Ishikawa (cell line): ENCODE results near the gene RBMS1.

Experiments used
- CEBPB ChIP-seq: IDR thresholded peaks from 2 replicates; pipeline ENCODE4 v1.6.1; 2012
- CREB1 ChIP-seq: IDR thresholded peaks from 2 replicates; pipeline ENCODE4 v1.6.1; 2012; ENCODE audit warnings: low read depth
- EGR1 ChIP-seq: IDR thresholded peaks from 2 replicates; pipeline ENCODE4 v1.6.1; 2012
- EP300 ChIP-seq: IDR thresholded peaks from 2 replicates; pipeline ENCODE4 v1.6.1; 2012; ENCODE audit warnings: borderline replicate concordance
- FOXM1 ChIP-seq: IDR thresholded peaks from 2 replicates; pipeline ENCODE4 v1.6.1; 2012; ENCODE audit warnings: low read depth, borderline replicate concordance
- NFIC ChIP-seq: IDR thresholded peaks from 2 replicates; pipeline ENCODE4 v1.6.1; 2012
- RAD21 ChIP-seq: IDR thresholded peaks from 2 replicates; pipeline ENCODE4 v1.6.1; 2012; ENCODE audit warnings: low read depth
- TAF1 ChIP-seq: IDR thresholded peaks from 2 replicates; pipeline ENCODE4 v1.6.1; 2012; ENCODE audit warnings: low read depth, mild to moderate bottlenecking
- TCF12 ChIP-seq: IDR thresholded peaks from 2 replicates; pipeline ENCODE4 v1.6.1; 2012; ENCODE audit warnings: low read depth
- TEAD4 ChIP-seq: IDR thresholded peaks from 2 replicates; pipeline ENCODE4 v1.6.1; 2012
- YY1 ChIP-seq: IDR thresholded peaks from 2 replicates; pipeline ENCODE4 v1.6.1; 2012; ENCODE audit warnings: low read depth
- ZBTB7A ChIP-seq: IDR thresholded peaks from 2 replicates; pipeline ENCODE4 v1.6.1; 2012; ENCODE audit warnings: low read depth
- TF ChIP-seq, protein P1 (sequence below): IDR thresholded peaks from 2 replicates; pipeline ENCODE4 v1.6.1; 2012; ENCODE audit warnings: low read depth, mild to moderate bottlenecking
- TF ChIP-seq, protein P2 (sequence below): IDR thresholded peaks from 2 replicates; pipeline ENCODE4 v1.6.1; 2012
- TF ChIP-seq, protein P3 (sequence below): IDR thresholded peaks from 2 replicates; pipeline ENCODE4 v1.6.1; 2012

Gene RBMS1

DNA sequence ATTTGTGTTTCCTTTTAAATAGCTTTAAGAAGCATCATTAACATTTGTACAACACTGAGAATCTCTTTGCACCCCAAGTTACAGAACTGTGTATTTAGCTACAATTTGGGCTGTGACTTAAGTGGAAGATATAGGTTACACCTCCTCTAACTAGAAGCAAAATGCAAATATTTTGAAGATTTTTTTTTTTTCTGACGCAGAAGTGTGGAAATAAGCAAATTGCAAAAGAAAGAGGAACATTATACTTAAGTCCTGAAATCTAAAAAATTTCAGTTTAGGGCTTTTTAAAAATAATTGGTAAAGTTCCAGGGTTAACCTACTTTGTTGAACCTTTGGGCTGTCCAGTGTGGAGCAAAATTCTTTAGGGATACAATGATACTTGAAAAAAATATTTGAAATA, 41.4 kb upstream of the RBMS1 start:
- TF ChIP-seq CEBPB, result no peak
- TF ChIP-seq, protein P1, sequence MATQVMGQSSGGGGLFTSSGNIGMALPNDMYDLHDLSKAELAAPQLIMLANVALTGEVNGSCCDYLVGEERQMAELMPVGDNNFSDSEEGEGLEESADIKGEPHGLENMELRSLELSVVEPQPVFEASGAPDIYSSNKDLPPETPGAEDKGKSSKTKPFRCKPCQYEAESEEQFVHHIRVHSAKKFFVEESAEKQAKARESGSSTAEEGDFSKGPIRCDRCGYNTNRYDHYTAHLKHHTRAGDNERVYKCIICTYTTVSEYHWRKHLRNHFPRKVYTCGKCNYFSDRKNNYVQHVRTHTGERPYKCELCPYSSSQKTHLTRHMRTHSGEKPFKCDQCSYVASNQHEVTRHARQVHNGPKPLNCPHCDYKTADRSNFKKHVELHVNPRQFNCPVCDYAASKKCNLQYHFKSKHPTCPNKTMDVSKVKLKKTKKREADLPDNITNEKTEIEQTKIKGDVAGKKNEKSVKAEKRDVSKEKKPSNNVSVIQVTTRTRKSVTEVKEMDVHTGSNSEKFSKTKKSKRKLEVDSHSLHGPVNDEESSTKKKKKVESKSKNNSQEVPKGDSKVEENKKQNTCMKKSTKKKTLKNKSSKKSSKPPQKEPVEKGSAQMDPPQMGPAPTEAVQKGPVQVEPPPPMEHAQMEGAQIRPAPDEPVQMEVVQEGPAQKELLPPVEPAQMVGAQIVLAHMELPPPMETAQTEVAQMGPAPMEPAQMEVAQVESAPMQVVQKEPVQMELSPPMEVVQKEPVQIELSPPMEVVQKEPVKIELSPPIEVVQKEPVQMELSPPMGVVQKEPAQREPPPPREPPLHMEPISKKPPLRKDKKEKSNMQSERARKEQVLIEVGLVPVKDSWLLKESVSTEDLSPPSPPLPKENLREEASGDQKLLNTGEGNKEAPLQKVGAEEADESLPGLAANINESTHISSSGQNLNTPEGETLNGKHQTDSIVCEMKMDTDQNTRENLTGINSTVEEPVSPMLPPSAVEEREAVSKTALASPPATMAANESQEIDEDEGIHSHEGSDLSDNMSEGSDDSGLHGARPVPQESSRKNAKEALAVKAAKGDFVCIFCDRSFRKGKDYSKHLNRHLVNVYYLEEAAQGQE, result no peak
- TF ChIP-seq ZBTB7A, result no peak
- no peak for TF ChIP-seq TAF1
- TF ChIP-seq EGR1, result no peak
- no peak for TF ChIP-seq CREB1
- TF ChIP-seq, protein P2, sequence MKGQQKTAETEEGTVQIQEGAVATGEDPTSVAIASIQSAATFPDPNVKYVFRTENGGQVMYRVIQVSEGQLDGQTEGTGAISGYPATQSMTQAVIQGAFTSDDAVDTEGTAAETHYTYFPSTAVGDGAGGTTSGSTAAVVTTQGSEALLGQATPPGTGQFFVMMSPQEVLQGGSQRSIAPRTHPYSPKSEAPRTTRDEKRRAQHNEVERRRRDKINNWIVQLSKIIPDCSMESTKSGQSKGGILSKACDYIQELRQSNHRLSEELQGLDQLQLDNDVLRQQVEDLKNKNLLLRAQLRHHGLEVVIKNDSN, result no peak
- TF ChIP-seq NFIC, result no peak
- no peak for TF ChIP-seq TCF12
- no peak for TF ChIP-seq RAD21
- no peak for TF ChIP-seq YY1

DNA sequence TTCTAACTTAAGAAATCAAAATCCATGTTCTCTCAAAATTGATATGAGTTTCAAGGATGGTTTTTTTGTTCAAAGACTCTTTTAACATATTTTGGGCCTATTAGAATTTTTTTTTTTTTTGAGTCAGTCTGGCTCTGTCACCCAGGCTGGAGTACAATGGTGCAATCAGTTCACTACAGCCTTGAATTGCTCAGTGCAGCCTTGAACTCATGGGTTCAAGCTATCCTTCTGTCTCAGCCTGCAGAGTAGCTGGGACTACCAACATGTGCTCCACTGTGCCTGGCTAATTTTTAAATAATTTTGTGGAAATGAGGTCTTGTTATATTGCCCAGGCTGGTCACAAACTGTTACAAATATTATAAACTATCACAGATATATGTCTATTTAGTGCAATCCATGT, 40.6 kb upstream of the RBMS1 start:
- TF ChIP-seq, protein P3, sequence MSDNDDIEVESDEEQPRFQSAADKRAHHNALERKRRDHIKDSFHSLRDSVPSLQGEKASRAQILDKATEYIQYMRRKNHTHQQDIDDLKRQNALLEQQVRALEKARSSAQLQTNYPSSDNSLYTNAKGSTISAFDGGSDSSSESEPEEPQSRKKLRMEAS, result no peak
- no peak for TF ChIP-seq ZBTB7A
- TF ChIP-seq CEBPB, result no peak
- TF ChIP-seq, protein P2, result no peak
- no peak for TF ChIP-seq YY1
- no peak for TF ChIP-seq RAD21
- TF ChIP-seq TAF1, result no peak
- no peak for TF ChIP-seq TCF12
- no peak for TF ChIP-seq NFIC
- TF ChIP-seq EGR1, result no peak
- TF ChIP-seq TEAD4, result no peak
- TF ChIP-seq EP300, result no peak

DNA sequence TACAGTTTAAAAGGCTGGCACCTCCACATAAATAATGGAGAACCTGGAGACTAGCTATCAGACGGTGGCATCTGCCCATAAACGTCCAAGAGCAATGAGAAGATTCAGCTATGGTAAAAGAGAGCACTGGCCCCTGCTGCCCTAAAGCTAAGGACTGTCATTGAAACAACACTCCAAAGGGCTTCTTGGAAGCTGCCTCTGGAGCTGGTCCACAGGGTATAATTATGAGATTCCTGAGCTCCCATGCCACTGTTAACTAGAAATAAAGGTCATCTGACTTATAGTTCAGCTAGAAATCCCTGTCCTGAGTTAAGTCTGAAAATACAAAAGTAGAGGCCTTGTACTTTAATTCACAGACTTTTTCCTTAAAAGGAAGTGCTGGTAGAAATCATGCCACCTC, 39.9 kb upstream of the RBMS1 start:
- TF ChIP-seq TEAD4 (no peak), ZBTB7A (no peak), CREB1 (no peak), NFIC (no peak), RAD21 (no peak)
- TF ChIP-seq, protein P1, result no peak
- TF ChIP-seq, protein P2, result no peak

DNA sequence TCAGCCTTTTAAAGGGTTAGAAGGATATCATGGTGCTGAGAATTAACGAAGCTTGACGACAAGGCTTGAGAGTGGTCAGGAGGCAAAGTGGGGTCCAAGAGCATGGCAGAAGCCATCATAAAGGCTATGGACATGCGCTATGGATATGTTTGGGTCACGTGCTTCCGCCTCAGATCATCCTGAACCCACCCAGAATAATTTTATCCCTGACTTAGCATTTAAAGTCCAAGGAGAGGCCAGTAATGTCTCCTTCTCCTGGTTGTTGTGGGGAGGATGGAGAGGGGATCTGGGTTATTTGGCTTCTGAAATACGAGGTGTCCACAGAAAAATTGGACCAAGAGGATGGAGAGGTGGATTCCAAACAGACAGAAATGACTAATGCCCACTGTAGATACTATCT, 38.8 kb upstream of the RBMS1 start:
- TF ChIP-seq NFIC, result no peak
- TF ChIP-seq, protein P2, result no peak
- no peak for TF ChIP-seq EGR1
- no peak for TF ChIP-seq TAF1
- no peak for TF ChIP-seq CREB1
- no peak for TF ChIP-seq CEBPB
- TF ChIP-seq, protein P3, result no peak
- no peak for TF ChIP-seq FOXM1

DNA sequence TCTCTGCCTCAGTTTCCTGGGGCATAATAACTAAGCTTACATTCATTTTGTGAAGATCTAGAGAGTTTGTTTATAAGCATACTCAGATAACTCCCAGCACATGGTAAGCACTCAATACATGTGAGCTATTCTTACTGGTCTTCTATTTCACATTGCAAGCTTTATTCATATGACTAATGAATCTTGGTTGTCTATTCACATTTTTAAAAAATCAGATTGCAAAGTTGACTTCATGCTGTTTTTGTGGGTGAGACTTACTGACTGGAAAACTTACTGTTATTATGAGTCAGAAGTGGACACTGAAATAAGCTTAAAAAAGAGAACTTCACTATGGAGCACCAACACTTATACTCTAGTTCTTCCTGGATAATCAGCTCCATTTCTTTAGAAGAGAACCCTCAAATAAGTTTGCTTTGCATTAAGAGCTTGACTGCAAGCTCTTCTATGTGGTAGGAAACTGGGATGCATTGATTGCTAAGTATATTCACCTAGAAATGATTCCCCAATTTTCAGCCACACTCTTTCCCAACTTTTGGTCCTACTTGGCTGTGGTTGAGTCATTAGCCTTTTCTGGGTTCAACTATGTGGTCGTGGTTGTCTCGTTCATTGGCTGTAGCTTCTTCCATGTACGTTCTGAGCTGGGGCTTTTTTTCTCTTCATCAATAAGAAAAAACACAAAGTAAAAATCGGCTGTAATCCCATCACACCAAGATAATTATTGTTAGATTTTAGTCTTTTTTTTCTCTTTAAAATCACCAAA, 29.5 kb upstream of the RBMS1 start:
- TF ChIP-seq TEAD4 (no peak), TAF1 (no peak), YY1 (no peak), CREB1 (no peak), ZBTB7A (no peak), CEBPB (no peak), FOXM1 (no peak), RAD21 (no peak), EP300 (no peak), NFIC (no peak)
- TF ChIP-seq, protein P1, result no peak
- TF ChIP-seq, protein P3, result no peak
